COR-L47 (cell line): ENCODE measurements around the gene COIL.
"Not testable (repeated sequence)": the region's sequence is repeated elsewhere in the genome, so short reads cannot be mapped to it uniquely, and the experiment has no call there.

Source experiments
- DNase-seq: peaks from one replicate; lab custom pipeline; 2025; lab: John Stamatoyannopoulos, UW

Gene COIL

GRCh38 chr17:56960596-56961538 is at the start of gene COIL:
TSS of gene COIL (minus strand) at chr17:56961050. CDS start at chr17:56961019, 31 bp downstream.
- DNase-seq: peak; percentile 91

- no peak for DNase-seq
These were observed 49.6 kb upstream of the COIL start for GRCh38 chr17:57010487-57010886.

GRCh38 chr17:57009737-57010445 is 49.0 kb upstream of the COIL start:
- peak; percentile 29 for DNase-seq

- DNase-seq: no peak
These were observed 48.1 kb upstream of the COIL start for GRCh38 chr17:57008958-57009357.

- DNase-seq: no peak
These were observed 45.2 kb upstream of the COIL start for GRCh38 chr17:57006040-57006439.

- peak; percentile 7 for DNase-seq
These were observed 44.2 kb upstream of the COIL start for GRCh38 chr17:57004944-57005579.

- DNase-seq: no peak
These were observed 42.1 kb upstream of the COIL start for GRCh38 chr17:57002904-57003303.

GRCh38 chr17:57001541-57001940 is 40.7 kb upstream of the COIL start:
- no peak for DNase-seq

- DNase-seq: no peak
These were observed 36.5 kb upstream of the COIL start for GRCh38 chr17:56997313-56997712.

- DNase-seq: no peak
These were observed 34.9 kb upstream of the COIL start for GRCh38 chr17:56995766-56996165.

GRCh38 chr17:56994009-56994792 is 33.4 kb upstream of the COIL start:
- no peak for DNase-seq

GRCh38 chr17:56992364-56992763 is 31.5 kb upstream of the COIL start:
- DNase-seq: no peak

- DNase-seq: no peak
These were observed 28.2 kb upstream of the COIL start for GRCh38 chr17:56988901-56989572.

- no peak for DNase-seq
These were observed 26.5 kb upstream of the COIL start for GRCh38 chr17:56987283-56987834.

GRCh38 chr17:56985371-56986162 is 24.7 kb upstream of the COIL start:
- no peak for DNase-seq

GRCh38 chr17:56983366-56983765 is 22.5 kb upstream of the COIL start:
- no peak for DNase-seq

- peak; percentile 35 for DNase-seq
These were observed 21.5 kb upstream of the COIL start for GRCh38 chr17:56982312-56982711.

- DNase-seq: not testable (repeated sequence)
These were observed 19.7 kb upstream of the COIL start for GRCh38 chr17:56980526-56980925.

- DNase-seq: no peak
These were observed 18.2 kb upstream of the COIL start for GRCh38 chr17:56979091-56979480.

- DNase-seq: no peak
These were observed 17.7 kb upstream of the COIL start for GRCh38 chr17:56978441-56979090.
